DND-41 (cell line): ENCODE measurements around the gene ARHGEF12.

Experiments used
- EZH2 ChIP-seq: IDR thresholded peaks from 3 replicates; pipeline ENCODE4 v1.6.1; 2012; ENCODE audit warnings: borderline replicate concordance, low read depth, mild to moderate bottlenecking, moderate library complexity, low read length, inconsistent platforms; ENCODE audit not compliant: severe bottlenecking
- TF ChIP-seq, protein P1 (sequence below): IDR thresholded peaks from 2 replicates; pipeline ENCODE4 v1.5.1; 2012; ENCODE audit warnings: borderline replicate concordance, low read length, moderate library complexity, mild to moderate bottlenecking; ENCODE audit not compliant: poor library complexity, severe bottlenecking; ENCODE audit errors: extremely low read depth

DNA sequence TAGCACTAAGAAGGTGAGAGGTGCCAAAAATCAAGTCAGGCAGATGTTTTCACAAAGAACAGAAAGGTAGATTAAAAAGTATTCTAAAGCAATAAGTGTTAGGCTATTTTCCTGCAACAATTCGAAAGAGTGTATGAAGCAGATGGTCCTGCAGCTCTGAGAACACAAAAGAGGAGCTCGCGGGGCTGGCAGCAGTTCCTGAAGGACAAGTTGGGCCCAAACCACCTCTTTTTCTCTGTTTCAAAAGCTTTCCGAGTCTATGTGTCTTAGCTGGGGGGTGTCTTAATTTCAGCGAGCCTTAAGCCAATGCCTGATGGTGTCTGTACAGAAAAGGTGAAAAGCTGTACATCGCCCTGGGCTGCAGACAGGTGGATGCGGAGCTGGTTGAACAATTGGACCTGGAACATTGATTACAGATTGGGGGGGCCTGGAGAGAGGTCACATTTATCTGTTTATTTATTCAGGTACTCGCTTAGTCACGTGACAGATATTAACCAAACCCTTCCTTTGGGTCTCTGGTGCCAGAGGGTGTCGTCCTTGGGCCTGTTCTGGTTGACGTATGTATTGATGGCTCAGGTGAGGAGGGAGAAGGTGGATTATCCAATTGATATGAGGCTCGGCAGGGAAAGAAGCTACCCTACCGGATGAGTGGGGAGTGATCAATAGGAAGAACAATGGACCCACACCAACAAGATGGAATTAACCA is 200.0 kb downstream of the ARHGEF12 start:
- TF ChIP-seq, protein P1, sequence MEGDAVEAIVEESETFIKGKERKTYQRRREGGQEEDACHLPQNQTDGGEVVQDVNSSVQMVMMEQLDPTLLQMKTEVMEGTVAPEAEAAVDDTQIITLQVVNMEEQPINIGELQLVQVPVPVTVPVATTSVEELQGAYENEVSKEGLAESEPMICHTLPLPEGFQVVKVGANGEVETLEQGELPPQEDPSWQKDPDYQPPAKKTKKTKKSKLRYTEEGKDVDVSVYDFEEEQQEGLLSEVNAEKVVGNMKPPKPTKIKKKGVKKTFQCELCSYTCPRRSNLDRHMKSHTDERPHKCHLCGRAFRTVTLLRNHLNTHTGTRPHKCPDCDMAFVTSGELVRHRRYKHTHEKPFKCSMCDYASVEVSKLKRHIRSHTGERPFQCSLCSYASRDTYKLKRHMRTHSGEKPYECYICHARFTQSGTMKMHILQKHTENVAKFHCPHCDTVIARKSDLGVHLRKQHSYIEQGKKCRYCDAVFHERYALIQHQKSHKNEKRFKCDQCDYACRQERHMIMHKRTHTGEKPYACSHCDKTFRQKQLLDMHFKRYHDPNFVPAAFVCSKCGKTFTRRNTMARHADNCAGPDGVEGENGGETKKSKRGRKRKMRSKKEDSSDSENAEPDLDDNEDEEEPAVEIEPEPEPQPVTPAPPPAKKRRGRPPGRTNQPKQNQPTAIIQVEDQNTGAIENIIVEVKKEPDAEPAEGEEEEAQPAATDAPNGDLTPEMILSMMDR = no peak
- TF ChIP-seq EZH2 = no peak
